Measurements from ENCODE around the gene IGSF3.
A peak's percentile ranks its signal among the peaks of the same experiment; 100 is the strongest.

IGSF3 gene

GRCh38 chr1:116546354-116546977 lies 121.1 kb downstream of the IGSF3 start:
- DNase-seq (ENCODE audit: insufficient read length) (no peak), FAIRE-seq (no peak)
- TF ChIP-seq POLR2AphosphoS5 (IDR thresholded peaks at IDR 0.05; ENCODE audit: low read depth, low read length) (peak; percentile 70), POLR2A (IDR thresholded peaks at IDR 0.05; ENCODE audit: low read depth, low read length) (peak; percentile 58), TAF1 (IDR thresholded peaks at IDR 0.05; ENCODE audit: borderline replicate concordance, low read depth, low read length) (no peak)

- TF ChIP-seq POLR2AphosphoS5 (IDR thresholded peaks at IDR 0.05; ENCODE audit: low read depth, low read length) (peak; percentile 67), POLR2A (IDR thresholded peaks at IDR 0.05; ENCODE audit: low read depth, low read length) (peak; percentile 29), TAF1 (IDR thresholded peaks at IDR 0.05; ENCODE audit: borderline replicate concordance, low read depth, low read length) (0 out of 2 replicates have a peak, but pooled peaks have one; percentile 16)
- no peak for DNase-seq (ENCODE audit: insufficient read length)
- peak; percentile 85 for FAIRE-seq
Measured at GRCh38 chr1:116545359-116545705, 122.2 kb downstream of the IGSF3 start.

GRCh38 chr1:116544588-116545358 lies 122.8 kb downstream of the IGSF3 start:
- TF ChIP-seq POLR2AphosphoS5 (IDR thresholded peaks at IDR 0.05; ENCODE audit: low read depth, low read length) = peak; percentile 77
- no peak for TF ChIP-seq TAF1 (IDR thresholded peaks at IDR 0.05; ENCODE audit: borderline replicate concordance, low read depth, low read length)
- TF ChIP-seq POLR2A (IDR thresholded peaks at IDR 0.05; ENCODE audit: low read depth, low read length) = peak; percentile 69; the same call in 1 of the 2 replicates
- DNase-seq (ENCODE audit: insufficient read length) (no peak), FAIRE-seq (peak; percentile 33)

- DNase-seq (ENCODE audit: insufficient read length) (no peak), FAIRE-seq (peak; percentile 86)
- no peak for TF ChIP-seq POLR2AphosphoS5 (IDR thresholded peaks at IDR 0.05; ENCODE audit: low read depth, low read length)
- peak; percentile 14; the same call in 1 of the 2 replicates for TF ChIP-seq POLR2A (IDR thresholded peaks at IDR 0.05; ENCODE audit: low read depth, low read length)
Measured at GRCh38 chr1:116540088-116540487, 127.4 kb downstream of the IGSF3 start.

GRCh38 chr1:116538544-116538943 lies 129.0 kb downstream of the IGSF3 start:
- FAIRE-seq = peak; percentile 91
- TF ChIP-seq POLR2AphosphoS5 (IDR thresholded peaks at IDR 0.05; ENCODE audit: low read depth, low read length) (0 out of 2 replicates have a peak, but pooled peaks have one; percentile 19), TAF1 (IDR thresholded peaks at IDR 0.05; ENCODE audit: borderline replicate concordance, low read depth, low read length) (no peak), POLR2A (IDR thresholded peaks at IDR 0.05; ENCODE audit: low read depth, low read length) (no peak)
- no peak for DNase-seq (ENCODE audit: insufficient read length)

GRCh38 chr1:116537898-116538297 lies 129.6 kb downstream of the IGSF3 start:
- DNase-seq (ENCODE audit: insufficient read length) = no peak
- no peak for FAIRE-seq
- TF ChIP-seq POLR2AphosphoS5 (IDR thresholded peaks at IDR 0.05; ENCODE audit: low read depth, low read length) (no peak), POLR2A (IDR thresholded peaks at IDR 0.05; ENCODE audit: low read depth, low read length) (0 out of 2 replicates have a peak, but pooled peaks have one; percentile 15)

- no peak for DNase-seq (ENCODE audit: insufficient read length)
- peak; percentile 42 for FAIRE-seq
- TF ChIP-seq TAF1 (IDR thresholded peaks at IDR 0.05; ENCODE audit: borderline replicate concordance, low read depth, low read length) (no peak), POLR2AphosphoS5 (IDR thresholded peaks at IDR 0.05; ENCODE audit: low read depth, low read length) (peak; percentile 66), POLR2A (IDR thresholded peaks at IDR 0.05; ENCODE audit: low read depth, low read length) (0 out of 2 replicates have a peak, but pooled peaks have one; percentile 11)
Measured at GRCh38 chr1:116537040-116537831, 130.3 kb downstream of the IGSF3 start.

- no peak for DNase-seq (ENCODE audit: insufficient read length)
- TF ChIP-seq TAF1 (IDR thresholded peaks at IDR 0.05; ENCODE audit: borderline replicate concordance, low read depth, low read length) (no peak), POLR2A (IDR thresholded peaks at IDR 0.05; ENCODE audit: low read depth, low read length) (peak; percentile 50; the same call in 1 of the 2 replicates), POLR2AphosphoS5 (IDR thresholded peaks at IDR 0.05; ENCODE audit: low read depth, low read length) (peak; percentile 20; the same call in 1 of the 2 replicates)
- FAIRE-seq = no peak
Measured at GRCh38 chr1:116534014-116534739, 133.4 kb downstream of the IGSF3 start.

- no peak for FAIRE-seq
- no peak for TF ChIP-seq POLR2A (IDR thresholded peaks at IDR 0.05; ENCODE audit: low read depth, low read length)
- 0 out of 2 replicates have a peak, but pooled peaks have one; percentile 15 for TF ChIP-seq POLR2AphosphoS5 (IDR thresholded peaks at IDR 0.05; ENCODE audit: low read depth, low read length)
- no peak for DNase-seq (ENCODE audit: insufficient read length)
Measured at GRCh38 chr1:116533429-116533820, 134.1 kb downstream of the IGSF3 start.

- FAIRE-seq (no peak), DNase-seq (ENCODE audit: insufficient read length) (no peak)
- TF ChIP-seq POLR2A (IDR thresholded peaks at IDR 0.05; ENCODE audit: low read depth, low read length) (peak; percentile 62), TAF1 (IDR thresholded peaks at IDR 0.05; ENCODE audit: borderline replicate concordance, low read depth, low read length) (no peak), POLR2AphosphoS5 (IDR thresholded peaks at IDR 0.05; ENCODE audit: low read depth, low read length) (peak; percentile 57)
Measured at GRCh38 chr1:116532671-116533428, 134.7 kb downstream of the IGSF3 start.
